ENCODE measurements around the gene ANKS1B.
"Not testable (repeated sequence)": the region's sequence is repeated elsewhere in the genome, so short reads cannot be mapped to it uniquely, and the experiment has no call there.

ANKS1B gene

GRCh38 chr12:98783420-98783819 lies 1201.3 kb downstream of the ANKS1B start:
- no peak for DNase-seq

- DNase-seq: no peak
Measured at GRCh38 chr12:98780261-98780660, 1204.5 kb downstream of the ANKS1B start.

- DNase-seq: no peak
Measured at GRCh38 chr12:98772818-98773217, 1211.9 kb downstream of the ANKS1B start.

- no peak for DNase-seq
Measured at GRCh38 chr12:98771811-98772752, 1212.7 kb downstream of the ANKS1B start.

GRCh38 chr12:98770230-98770629 lies 1214.5 kb downstream of the ANKS1B start:
- DNase-seq: no peak

GRCh38 chr12:98769068-98769467 lies 1215.7 kb downstream of the ANKS1B start:
- no peak for DNase-seq

- no peak for DNase-seq
Measured at GRCh38 chr12:98767248-98767647, 1217.5 kb downstream of the ANKS1B start.

GRCh38 chr12:98763656-98764055 lies 1221.1 kb downstream of the ANKS1B start:
- DNase-seq: no peak

- DNase-seq: no peak
Measured at GRCh38 chr12:98758331-98758730, 1226.4 kb downstream of the ANKS1B start.

- no peak for DNase-seq
Measured at GRCh38 chr12:98757455-98757854, 1227.3 kb downstream of the ANKS1B start.

- not testable (repeated sequence) for DNase-seq
Measured at GRCh38 chr12:98755855-98756254, 1228.9 kb downstream of the ANKS1B start.

GRCh38 chr12:98754095-98754494 lies 1230.6 kb downstream of the ANKS1B start:
- DNase-seq: no peak

- no peak for DNase-seq
Measured at GRCh38 chr12:98752726-98753125, 1232.0 kb downstream of the ANKS1B start.

GRCh38 chr12:98751580-98752115 lies 1233.1 kb downstream of the ANKS1B start:
- no peak for DNase-seq

- DNase-seq: no peak
Measured at GRCh38 chr12:98750511-98750910, 1234.2 kb downstream of the ANKS1B start.

GRCh38 chr12:98748463-98748862 lies 1236.3 kb downstream of the ANKS1B start:
- DNase-seq: no peak

GRCh38 chr12:98745578-98746391 lies 1239.0 kb downstream of the ANKS1B start:
- DNase-seq: no peak

- no peak for DNase-seq
Measured at GRCh38 chr12:98744680-98745079, 1240.1 kb downstream of the ANKS1B start.

- no peak for DNase-seq
Measured at GRCh38 chr12:98743362-98743953, 1241.3 kb downstream of the ANKS1B start.

GRCh38 chr12:98741556-98742265 lies 1243.0 kb downstream of the ANKS1B start:
- DNase-seq: no peak

GRCh38 chr12:98741196-98741555 lies 1243.6 kb downstream of the ANKS1B start:
- DNase-seq: no peak

GRCh38 chr12:98740751-98741150 lies 1244.0 kb downstream of the ANKS1B start:
- DNase-seq: no peak

GRCh38 chr12:98738539-98738938 lies 1246.2 kb downstream of the ANKS1B start:
- DNase-seq: no peak
